ENCODE results near the gene SNX1. TPM values are rescaled to one million over a fixed set of nuclear protein-coding genes. Genes with fewer than 3 reads are reported as not detected.
"Not testable (repeated sequence)": the region's sequence is repeated elsewhere in the genome, so short reads cannot be mapped to it uniquely, and the experiment has no call there.

The SNX1 gene
- total RNA-seq, 1 donor from 2014 or later, result 33.8 TPM

- DNase-seq (ENCODE audit: low spot score in 2 of 2), result no peak
- Histone ChIP-seq H3K4me3 (no peak overlapping the region), H3K36me3 (peaks cover 0 to 30% of the 10 kb centered on the region in 2 donors), H3K9me3 (no peaks in the 10 kb centered on the region), H3K4me1 (no peaks in the 10 kb centered on the region), H3K27ac (peak overlapping the region; percentile 27 to 66), H3K27me3 (no peaks in the 10 kb centered on the region)
- intact Hi-C loops (cut with DNase I), result no loop called here
- no peak for TF ChIP-seq CTCF (IDR thresholded peaks at IDR 0.05)
Measured at GRCh38 chr15:64071931-64072765, 23.6 kb upstream of the SNX1 start.

- Histone ChIP-seq H3K4me1 (no peaks in the 10 kb centered on the region), H3K36me3 (peaks cover 3 to 30% of the 10 kb centered on the region in 2 donors), H3K4me3 (no peak overlapping the region), H3K9me3 (no peaks in the 10 kb centered on the region), H3K27ac (no peak overlapping the region), H3K27me3 (no peaks in the 10 kb centered on the region)
- intact Hi-C loops (cut with DNase I), result no loop called here
- TF ChIP-seq CTCF (IDR thresholded peaks at IDR 0.05), result no peak
- DNase-seq (ENCODE audit: low spot score in 2 of 2), result no peak
Measured at GRCh38 chr15:64072812-64073211, 23.0 kb upstream of the SNX1 start.

DNA sequence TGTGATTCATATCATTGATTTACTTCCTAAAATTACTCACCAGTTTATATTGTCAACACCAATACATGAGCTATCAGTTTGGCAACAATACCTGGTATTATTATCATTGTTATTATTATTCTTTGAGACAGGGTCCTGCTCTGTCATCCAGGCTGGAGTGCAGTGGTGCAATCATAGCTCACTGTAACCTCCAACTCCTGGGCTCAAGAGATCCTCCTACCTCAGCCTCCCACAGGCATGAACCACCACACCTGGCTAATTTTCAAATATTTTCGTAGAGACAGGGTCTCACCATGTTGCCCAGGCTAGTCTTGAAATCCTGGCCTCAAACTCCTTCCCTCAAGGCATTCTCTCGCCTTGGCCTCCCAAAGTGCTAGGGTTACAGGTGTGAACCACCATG is 22.3 kb upstream of the SNX1 start:
- H3K4me1 ChIP-seq; H3K27ac ChIP-seq; DNase-seq (ENCODE audit: low spot score in 2 of 2); H3K4me3 ChIP-seq; intact Hi-C loops (cut with DNase I); H3K27me3 ChIP-seq; H3K9me3 ChIP-seq: not testable (repeated sequence)
- H3K36me3 ChIP-seq, result peaks cover 3 to 30% of the 10 kb centered on the region in 2 donors

- intact Hi-C loops (cut with DNase I), result no loop called here
- TF ChIP-seq CTCF (IDR thresholded peaks at IDR 0.05), result no peak
- peaks cover 26 to 51% of the 10 kb centered on the region in 2 donors for H3K36me3 ChIP-seq
Measured at GRCh38 chr15:64082757-64083156, 13.0 kb upstream of the SNX1 start.

DNA sequence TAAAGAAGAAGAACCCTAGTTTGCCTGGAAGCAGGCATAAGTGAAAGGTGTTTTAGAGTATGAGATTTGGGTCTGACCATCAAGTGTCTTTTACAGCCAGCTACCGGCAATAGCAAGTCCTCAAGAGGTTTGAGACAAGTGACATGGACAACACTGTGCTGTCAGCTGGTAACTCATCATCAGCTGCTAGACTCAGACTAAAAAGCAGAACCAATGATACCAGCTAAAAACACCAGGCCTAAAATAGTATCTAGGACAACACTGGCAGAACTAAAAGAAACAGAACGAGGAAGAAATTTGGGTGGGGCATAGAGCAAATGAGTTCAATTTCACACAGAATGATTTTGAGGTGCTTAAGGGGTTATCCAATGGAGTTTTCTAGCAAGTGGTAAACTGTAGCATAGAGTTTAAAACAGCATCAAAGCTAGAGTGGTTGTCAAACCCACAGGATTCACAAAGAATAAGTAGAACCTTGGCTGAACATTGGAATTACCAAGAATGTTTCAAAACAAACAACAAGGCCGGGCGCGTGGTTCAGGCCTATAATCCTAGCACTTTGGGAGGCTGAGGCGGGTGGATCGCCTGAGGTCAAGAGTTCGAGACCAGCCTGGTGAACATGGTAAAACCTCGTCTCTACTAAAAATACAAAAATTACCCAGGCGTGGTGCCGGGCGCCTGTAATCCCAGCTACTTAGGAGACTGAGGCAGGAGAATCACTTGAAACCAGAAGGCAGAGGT is 6.1 kb upstream of the SNX1 start:
- Histone ChIP-seq H3K4me3 (no peak overlapping the region), H3K36me3 (peaks cover 12 to 39% of the 10 kb centered on the region in 2 donors), H3K27ac (peak overlapping the region; percentile 4 to 8), H3K27me3 (no peaks in the 10 kb centered on the region), H3K9me3 (no peaks in the 10 kb centered on the region), H3K4me1 (peaks cover 2 to 11% of the 10 kb centered on the region in 2 donors)
- intact Hi-C loops (cut with DNase I), result loop anchor here (10.0 kb wide), 2 partner anchors 295 to 495 kb away; partner anchors contain the start of genes FBXL22, PCLAF and TRIP4
- no peak for TF ChIP-seq CTCF (IDR thresholded peaks at IDR 0.05)
- DNase-seq (ENCODE audit: low spot score in 2 of 2), result no peak

More at GRCh38 chr15:64082757-64083156, 13.0 kb upstream of the SNX1 start:
- no peaks in the 10 kb centered on the region for H3K27me3 ChIP-seq
- H3K27ac ChIP-seq, result no peak overlapping the region
- H3K4me3 ChIP-seq, result no peak overlapping the region
- no peaks in the 10 kb centered on the region for H3K4me1 ChIP-seq
- no peaks in the 10 kb centered on the region for H3K9me3 ChIP-seq
- no peak for DNase-seq (ENCODE audit: low spot score in 2 of 2)

DNA sequence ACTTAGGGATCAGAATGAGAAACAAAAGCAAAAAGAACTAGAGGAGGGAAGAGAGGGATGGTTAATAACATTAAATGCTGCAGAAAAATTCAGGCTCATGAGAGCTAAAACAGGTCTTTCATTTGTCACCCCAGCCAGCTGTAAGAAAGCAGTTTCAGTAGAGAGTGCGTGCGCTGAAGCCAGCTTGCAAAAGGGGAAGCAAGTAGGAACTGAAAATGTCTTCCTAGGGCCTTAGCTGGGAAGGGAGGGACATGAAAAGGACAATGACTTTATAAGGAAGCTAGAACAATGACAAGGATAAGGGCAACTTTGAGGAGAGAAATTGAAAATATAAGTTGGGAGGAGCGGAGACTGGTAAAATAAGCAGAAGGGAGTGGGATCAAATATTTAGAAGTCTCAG is 5.3 kb upstream of the SNX1 start:
- Histone ChIP-seq H3K27me3 (no peaks in the 10 kb centered on the region), H3K27ac (peak overlapping the region in 1 of 2 donors; percentile 8), H3K36me3 (peaks cover 4 to 31% of the 10 kb centered on the region in 2 donors), H3K4me1 (peaks cover 8 to 16% of the 10 kb centered on the region in 2 donors), H3K9me3 (no peaks in the 10 kb centered on the region), H3K4me3 (no peak overlapping the region)
- no peak for DNase-seq (ENCODE audit: low spot score in 2 of 2)
- intact Hi-C loops (cut with DNase I), result loop anchor here (10.0 kb wide), 2 partner anchors 294 to 496 kb away; partner anchors contain the start of genes FBXL22, PCLAF and TRIP4
- no peak for TF ChIP-seq CTCF (IDR thresholded peaks at IDR 0.05)

Measured in ascending aorta (tissue), 2 donors.